ENCODE results near the gene EEF1AKMT1. TPM values are rescaled to one million over a fixed set of nuclear protein-coding genes. Genes with fewer than 3 reads are reported as not detected.
A peak's percentile ranks its signal among the peaks of the same experiment; 100 is the strongest.

EEF1AKMT1 gene
- total RNA-seq, 1 experiment from 2014 or later: 16.5 TPM

DNA sequence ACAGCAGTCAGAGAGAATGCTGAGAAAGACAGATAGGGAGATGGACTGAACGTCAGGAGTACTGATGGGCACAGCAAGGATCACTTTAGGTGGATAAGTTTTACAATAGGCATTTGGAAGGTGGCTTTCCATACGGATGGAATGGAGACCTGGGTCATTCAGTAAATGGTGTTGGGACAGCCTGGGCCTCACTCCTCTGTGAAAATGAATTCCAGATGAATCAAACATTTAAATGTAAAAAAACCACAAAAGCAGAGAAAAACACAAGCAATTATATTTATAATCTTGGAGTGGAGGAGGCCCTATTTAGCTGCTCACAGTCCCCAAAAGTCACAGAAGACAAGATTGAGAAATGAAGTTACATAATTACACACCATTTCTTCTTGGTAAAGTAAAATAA lies 65.5 kb downstream of the EEF1AKMT1 start:
- peaks cover 15% of the 10 kb centered on the region for H3K4me1 Mint-ChIP-seq (ENCODE audit: insufficient read depth, unreplicated experiment)
- BruUV-seq (replicated peaks): no TSS peak
- POLR2A ChIA-PET: interaction anchor here (0.6 kb wide), 1 partner anchor 15 kb away, joined by 3 read pairs; no protein-coding TSS in a partner anchor
- intact Hi-C loops (cut with micrococcal nuclease): loop anchor here (2.0 to 10.0 kb wide), 2 partner anchors 183 to 213 kb away; partner anchors contain the start of gene CRYL1
- no peak for DNase-seq (ENCODE audit: unreplicated experiment)
- CTCF ChIA-PET: interaction anchor here (0.6 to 1.1 kb wide), 4 partner anchors 31 to 832 kb away, joined by 3 to 4 read pairs (median 3); no protein-coding TSS in a partner anchor
- H3K36me3 Mint-ChIP-seq (ENCODE audit: insufficient read depth, unreplicated experiment): no peaks in the 10 kb centered on the region
- no peaks in the 10 kb centered on the region for H3K9me3 Mint-ChIP-seq (ENCODE audit: unreplicated experiment)
- H3K27me3 Mint-ChIP-seq (ENCODE audit: insufficient read depth, unreplicated experiment): no peaks in the 10 kb centered on the region
- H3K27ac Mint-ChIP-seq (ENCODE audit: low read depth, unreplicated experiment): no peak overlapping the region
- TF ChIP-seq, protein P1, sequence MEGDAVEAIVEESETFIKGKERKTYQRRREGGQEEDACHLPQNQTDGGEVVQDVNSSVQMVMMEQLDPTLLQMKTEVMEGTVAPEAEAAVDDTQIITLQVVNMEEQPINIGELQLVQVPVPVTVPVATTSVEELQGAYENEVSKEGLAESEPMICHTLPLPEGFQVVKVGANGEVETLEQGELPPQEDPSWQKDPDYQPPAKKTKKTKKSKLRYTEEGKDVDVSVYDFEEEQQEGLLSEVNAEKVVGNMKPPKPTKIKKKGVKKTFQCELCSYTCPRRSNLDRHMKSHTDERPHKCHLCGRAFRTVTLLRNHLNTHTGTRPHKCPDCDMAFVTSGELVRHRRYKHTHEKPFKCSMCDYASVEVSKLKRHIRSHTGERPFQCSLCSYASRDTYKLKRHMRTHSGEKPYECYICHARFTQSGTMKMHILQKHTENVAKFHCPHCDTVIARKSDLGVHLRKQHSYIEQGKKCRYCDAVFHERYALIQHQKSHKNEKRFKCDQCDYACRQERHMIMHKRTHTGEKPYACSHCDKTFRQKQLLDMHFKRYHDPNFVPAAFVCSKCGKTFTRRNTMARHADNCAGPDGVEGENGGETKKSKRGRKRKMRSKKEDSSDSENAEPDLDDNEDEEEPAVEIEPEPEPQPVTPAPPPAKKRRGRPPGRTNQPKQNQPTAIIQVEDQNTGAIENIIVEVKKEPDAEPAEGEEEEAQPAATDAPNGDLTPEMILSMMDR (IDR thresholded peaks at IDR 0.05; ENCODE audit: unreplicated experiment): no peak
- H3K4me3 Mint-ChIP-seq (ENCODE audit: unreplicated experiment): no peak overlapping the region

DNA sequence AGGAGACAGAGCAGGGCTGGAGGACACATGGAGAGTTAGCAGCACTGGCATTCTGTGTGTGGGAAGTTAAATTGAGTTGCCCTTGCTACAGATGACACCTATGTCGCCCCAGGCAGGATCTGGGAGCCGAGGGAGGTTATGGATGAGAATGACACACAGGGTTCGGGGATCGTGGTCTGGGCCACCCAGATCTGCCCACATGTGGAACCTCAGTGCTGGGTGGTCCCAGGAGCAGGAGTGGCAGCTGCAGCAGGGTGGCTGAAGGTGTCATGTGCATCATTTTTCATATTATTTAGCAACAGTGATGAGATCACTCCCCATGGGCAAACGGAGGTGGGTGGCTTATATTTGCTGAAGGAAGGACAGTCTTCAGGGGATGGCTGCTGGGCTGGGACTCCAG lies 67.1 kb downstream of the EEF1AKMT1 start:
- DNase-seq (ENCODE audit: unreplicated experiment): no peak
- Mint-ChIP-seq H3K27me3 (ENCODE audit: insufficient read depth, unreplicated experiment) (no peaks in the 10 kb centered on the region), H3K9me3 (ENCODE audit: unreplicated experiment) (no peaks in the 10 kb centered on the region), H3K27ac (ENCODE audit: low read depth, unreplicated experiment) (no peak overlapping the region), H3K36me3 (ENCODE audit: insufficient read depth, unreplicated experiment) (no peaks in the 10 kb centered on the region), H3K4me1 (ENCODE audit: insufficient read depth, unreplicated experiment) (peaks cover 6% of the 10 kb centered on the region), H3K4me3 (ENCODE audit: unreplicated experiment) (no peak overlapping the region)
- BruUV-seq (replicated peaks): no TSS peak
- intact Hi-C loops (cut with micrococcal nuclease): loop anchor here (10.0 kb wide), 1 partner anchor 182 kb away; the partner anchor contains the start of gene CRYL1
- TF ChIP-seq, protein P1 (IDR thresholded peaks at IDR 0.05; ENCODE audit: unreplicated experiment): no peak
- ChIA-PET CTCF (interaction anchor here (0.5 to 1.7 kb wide), 5 partner anchors 180 to 510 kb away, joined by 3 to 5 read pairs (median 3); no protein-coding TSS in a partner anchor), POLR2A (interaction anchor here (0.6 kb wide), 1 partner anchor 108 kb away, joined by 3 read pairs; no protein-coding TSS in a partner anchor)

DNA sequence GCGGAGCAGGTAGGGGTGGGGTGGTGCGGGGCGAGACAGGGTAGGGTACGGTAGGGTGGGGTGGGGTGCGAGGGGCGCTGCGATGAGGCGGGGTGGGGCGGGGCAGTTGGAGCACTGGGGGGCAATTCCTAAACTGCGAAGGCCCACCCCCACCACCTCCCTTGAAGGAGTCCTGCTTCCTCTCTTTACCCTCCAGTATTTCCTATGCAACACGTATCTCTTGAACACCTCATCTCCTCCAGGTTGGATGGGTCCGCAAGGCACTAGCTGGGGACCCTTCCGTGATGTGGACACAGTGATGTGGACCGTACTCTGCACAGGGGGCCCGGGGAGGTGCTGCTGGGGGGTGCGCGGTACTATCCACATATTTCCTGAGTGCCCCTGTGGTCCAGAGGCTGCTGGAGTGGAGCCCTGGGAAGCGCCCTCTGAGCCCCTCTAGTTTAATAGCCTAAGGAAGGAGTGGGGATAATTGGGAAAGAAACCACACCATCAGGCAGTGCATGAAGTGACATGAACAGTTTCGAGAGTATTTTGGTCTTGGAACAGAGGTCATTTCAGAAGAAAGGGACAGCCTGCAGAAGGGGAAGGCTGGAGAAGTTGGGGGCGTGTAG lies 69.2 kb downstream of the EEF1AKMT1 start:
- H3K4me1 Mint-ChIP-seq (ENCODE audit: insufficient read depth, unreplicated experiment): peaks cover 6% of the 10 kb centered on the region
- TF ChIP-seq, protein P1 (IDR thresholded peaks at IDR 0.05; ENCODE audit: unreplicated experiment): no peak
- no TSS peak for BruUV-seq (replicated peaks)
- ChIA-PET CTCF (interaction anchor here (0.6 to 2.0 kb wide), 6 partner anchors 9 to 521 kb away, joined by 3 to 11 read pairs (median 4); no protein-coding TSS in a partner anchor), POLR2A (interaction anchor here (0.6 to 1.1 kb wide), 3 partner anchors 17 to 582 kb away, joined by 3 to 6 read pairs (median 3); no protein-coding TSS in a partner anchor)
- DNase-seq (ENCODE audit: unreplicated experiment): no peak
- no peaks in the 10 kb centered on the region for H3K9me3 Mint-ChIP-seq (ENCODE audit: unreplicated experiment)
- H3K27ac Mint-ChIP-seq (ENCODE audit: low read depth, unreplicated experiment): no peak overlapping the region
- no peaks in the 10 kb centered on the region for H3K27me3 Mint-ChIP-seq (ENCODE audit: insufficient read depth, unreplicated experiment)
- intact Hi-C loops (cut with micrococcal nuclease): loop anchor here (5.0 to 10.0 kb wide), 3 partner anchors 137 to 507 kb away; partner anchors contain the start of genes CRYL1 and IFT88
- H3K4me3 Mint-ChIP-seq (ENCODE audit: unreplicated experiment): peak overlapping the region; percentile 73
- H3K36me3 Mint-ChIP-seq (ENCODE audit: insufficient read depth, unreplicated experiment): no peaks in the 10 kb centered on the region

DNA sequence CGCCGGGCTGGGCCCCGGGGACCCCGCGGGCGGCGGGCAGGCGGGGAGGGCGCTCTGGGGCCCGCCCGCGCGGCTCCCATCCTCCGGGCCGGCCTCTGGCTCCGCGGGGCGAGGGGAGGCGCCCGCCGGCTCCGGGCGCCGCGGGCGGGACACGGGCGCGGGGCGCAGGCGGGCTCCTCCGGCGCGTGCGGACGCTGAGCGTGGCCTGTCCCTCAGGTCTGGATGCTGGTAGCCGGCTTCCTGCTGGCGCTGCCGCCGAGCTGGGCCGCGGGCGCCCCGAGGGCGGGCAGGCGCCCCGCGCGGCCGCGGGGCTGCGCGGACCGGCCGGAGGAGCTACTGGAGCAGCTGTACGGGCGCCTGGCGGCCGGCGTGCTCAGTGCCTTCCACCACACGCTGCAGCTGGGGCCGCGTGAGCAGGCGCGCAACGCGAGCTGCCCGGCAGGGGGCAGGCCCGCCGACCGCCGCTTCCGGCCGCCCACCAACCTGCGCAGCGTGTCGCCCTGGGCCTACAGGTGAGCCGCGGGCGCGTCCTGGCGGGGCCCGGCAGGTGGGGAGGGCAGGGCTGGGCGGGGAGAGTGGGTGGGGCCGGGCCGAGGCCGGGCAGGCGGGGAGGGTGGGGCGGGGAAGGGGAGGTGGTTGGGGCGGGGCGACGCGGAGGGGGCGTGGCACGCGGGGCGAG lies 69.8 kb downstream of the EEF1AKMT1 start:
- no peaks in the 10 kb centered on the region for H3K27me3 Mint-ChIP-seq (ENCODE audit: insufficient read depth, unreplicated experiment)
- BruUV-seq (replicated peaks): no TSS peak
- POLR2A ChIA-PET: interaction anchor here (0.6 to 0.9 kb wide), 2 partner anchors 27 to 583 kb away, joined by 3 read pairs; no protein-coding TSS in a partner anchor
- H3K9me3 Mint-ChIP-seq (ENCODE audit: unreplicated experiment): no peaks in the 10 kb centered on the region
- H3K36me3 Mint-ChIP-seq (ENCODE audit: insufficient read depth, unreplicated experiment): no peaks in the 10 kb centered on the region
- TF ChIP-seq, protein P1 (IDR thresholded peaks at IDR 0.05; ENCODE audit: unreplicated experiment): peak; percentile 52
- CTCF ChIA-PET: interaction anchor here (0.9 to 2.0 kb wide), 4 partner anchors 22 to 128 kb away, joined by 3 to 11 read pairs (median 4); no protein-coding TSS in a partner anchor
- peak overlapping the region; percentile 77 for H3K4me3 Mint-ChIP-seq (ENCODE audit: unreplicated experiment)
- peak; percentile 64 for DNase-seq (ENCODE audit: unreplicated experiment)
- peaks cover under 1% of the 10 kb centered on the region for H3K4me1 Mint-ChIP-seq (ENCODE audit: insufficient read depth, unreplicated experiment)
- H3K27ac Mint-ChIP-seq (ENCODE audit: low read depth, unreplicated experiment): no peak overlapping the region
- intact Hi-C loops (cut with micrococcal nuclease): loop anchor here (5.0 to 10.0 kb wide), 3 partner anchors 137 to 507 kb away; partner anchors contain the start of genes CRYL1 and IFT88

All from MCF 10A (cell line).